GM21619 (cell line): ENCODE data around the gene UBR1.
"Not testable (repeated sequence)": the region's sequence is repeated elsewhere in the genome, so short reads cannot be mapped to it uniquely, and the experiment has no call there.

Experiments used
- ATAC-seq: cut with Tn5 transposase; IDR thresholded peaks from one replicate; pipeline ENCODE4 v1.9.1; 2021; ENCODE audit not compliant: unreplicated experiment

UBR1 gene

GRCh38 chr15:42918047-42918446, 187.8 kb downstream of the UBR1 start:
- no peak for ATAC-seq

- no peak for ATAC-seq
These were observed 190.1 kb downstream of the UBR1 start for GRCh38 chr15:42915654-42916315.

- ATAC-seq, result no peak
These were observed 190.9 kb downstream of the UBR1 start for GRCh38 chr15:42914728-42915497.

GRCh38 chr15:42911058-42911592, 194.7 kb downstream of the UBR1 start:
- no peak for ATAC-seq

GRCh38 chr15:42908538-42908937, 197.3 kb downstream of the UBR1 start:
- ATAC-seq, result no peak

- ATAC-seq, result no peak
These were observed 202.2 kb downstream of the UBR1 start for GRCh38 chr15:42903388-42904324.

- ATAC-seq, result not testable (repeated sequence)
These were observed 211.9 kb downstream of the UBR1 start for GRCh38 chr15:42893911-42894310.
